Liver (tissue), 9 donors: ENCODE results near the gene RBM38. TPM values are rescaled to one million over a fixed set of nuclear protein-coding genes. Genes with fewer than 3 reads are reported as not detected.

Source experiments
- DNase-seq: peaks from one replicate; pipeline ENCODE4 v3.0.0-alpha.2; 2017; ENCODE audit warnings: low spot score
- H3K27ac ChIP-seq, 2 donors: one replicate each; pipeline ENCODE4 v1.7.0; 2013; ENCODE audit warnings: inconsistent platforms in 2 of 2, low read length in 2 of 2, control low read depth in 1 of 2, low read depth in 1 of 2, mild to moderate bottlenecking in 1 of 2
- H3K27me3 ChIP-seq, 4 donors: one replicate each; pipeline versions ENCODE4 v1.6.1 to v1.7.0; 2013; ENCODE audit warnings: low read length in 3 of 4, inconsistent platforms in 1 of 4, mild to moderate bottlenecking in 1 of 4, moderate library complexity in 1 of 4; ENCODE audit not compliant: control insufficient read depth in 4 of 4, insufficient read depth in 4 of 4
- H3K36me3 ChIP-seq, 4 donors: one replicate each; pipeline versions ENCODE4 v1.6.1 to v1.7.0; 2013; ENCODE audit warnings: low read length in 3 of 4, mild to moderate bottlenecking in 3 of 4, low read depth in 1 of 4, moderate library complexity in 1 of 4; ENCODE audit not compliant: control insufficient read depth in 4 of 4, insufficient read depth in 3 of 4
- H3K4me1 ChIP-seq, 4 donors: one replicate each; pipeline versions ENCODE4 v1.6.1 to v1.7.0; 2013; ENCODE audit warnings: low read length in 3 of 4, mild to moderate bottlenecking in 3 of 4, moderate library complexity in 1 of 4; ENCODE audit not compliant: control insufficient read depth in 4 of 4, insufficient read depth in 4 of 4
- H3K4me3 ChIP-seq, 3 donors: one replicate each; pipeline versions ENCODE4 v1.6.1 to v1.7.0; 2013; ENCODE audit warnings: low read length in 3 of 3, control low read depth in 1 of 3, low read depth in 1 of 3, mild to moderate bottlenecking in 1 of 3
- H3K9ac ChIP-seq, 2 donors: one replicate each; pipeline ENCODE4 v1.7.0; 2013; ENCODE audit warnings: low read length in 2 of 2, mild to moderate bottlenecking in 2 of 2, moderate library complexity in 2 of 2, control low read depth in 1 of 2, low read depth in 1 of 2
- H3K9me3 ChIP-seq, 4 donors: one replicate each; pipeline versions ENCODE4 v1.6.1 to v1.7.0; 2013; ENCODE audit warnings: low read length in 3 of 4; ENCODE audit not compliant: control insufficient read depth in 4 of 4
- EGR1 ChIP-seq, 2 donors: IDR thresholded peaks; 2 replicates each; pipeline ENCODE4 v1.6.1; 2016 to 2018; ENCODE audit warnings: antibody characterized with exemption in 2 of 2, low read depth in 2 of 2
- FOXA1 ChIP-seq: IDR thresholded peaks from 2 replicates; pipeline ENCODE4 v1.6.1; 2016; ENCODE audit warnings: antibody characterized with exemption
- FOXA2 ChIP-seq: IDR thresholded peaks from 2 replicates; pipeline ENCODE4 v1.6.1; 2016; ENCODE audit warnings: antibody characterized with exemption
- HNF4A ChIP-seq, 2 donors: conservative IDR thresholded peaks; 2 replicates each; pipeline ENCODE4 v1.6.1; 2016; ENCODE audit warnings: antibody characterized with exemption in 2 of 2, mild to moderate bottlenecking in 2 of 2
- MAX ChIP-seq: IDR thresholded peaks from 2 replicates; pipeline ENCODE4 v1.6.1; 2016; ENCODE audit warnings: antibody characterized with exemption
- NR2F2 ChIP-seq: IDR thresholded peaks from 2 replicates; pipeline ENCODE4 v1.6.1; 2016; ENCODE audit warnings: antibody characterized with exemption
- SP1 ChIP-seq: IDR thresholded peaks from 2 replicates; pipeline ENCODE4 v1.6.1; 2018; ENCODE audit warnings: antibody characterized with exemption, mild to moderate bottlenecking
- YY1 ChIP-seq: IDR thresholded peaks from 2 replicates; pipeline ENCODE4 v1.6.1; 2016; ENCODE audit warnings: antibody characterized with exemption, mild to moderate bottlenecking
- WGBS: extraction: QIAGEN DNeasy Blood & Tissue Kit; methylation state at CpG from one replicate; pipeline ENCODE4 v1.1.7; 2013; 5-methylcytosine and 5-hydroxymethylcytosine counted together
- polyA plus RNA-seq, 2 donors: library from polyadenylated mRNA; stranded (reverse) in 1 of 2; unstranded in 1 of 2; fragments of 200-250 nt in 1 of 2; fragments of >200 nt in 1 of 2; fragmentation: Nextera tagmentation in 1 of 2; extraction: Ambion mirVana in 1 of 2; gene quantifications; one replicate each; pipeline versions ENCODE4 v1.2.1 to v1.2.3, GENCODE V29; 2013 to 2015
- total RNA-seq, 2 donors: library from RNA; depleted of rRNA; stranded (reverse); fragments of >200 nt; gene quantifications; one replicate each; pipeline ENCODE4 v1.2.3, GENCODE V29; 2014
- donor health status: healthy.
- donor health status: healthy.
- donor health status: healthy.
- donor health status: healthy.
- donor health status: healthy.

Gene RBM38
- total and polyA plus RNA-seq, 4 donors, result 1.4 to 258 (median 6.0) TPM

GRCh38 chr20:57397693-57398108 lies 6.5 kb downstream of the RBM38 start:
- H3K9ac ChIP-seq, result no peak overlapping the region
- H3K9me3 ChIP-seq, result no peaks in the 10 kb centered on the region
- peaks cover 1 to 20% (median 8%) of the 10 kb centered on the region in 4 donors for H3K4me1 ChIP-seq
- peaks cover 5 to 15% (median 8%) of the 10 kb centered on the region in 4 donors for H3K36me3 ChIP-seq
- H3K4me3 ChIP-seq, result no peak overlapping the region
- 73% methylated on average over 13 of the region's 13 CpGs for WGBS
- no peaks in the 10 kb centered on the region for H3K27me3 ChIP-seq
- TF ChIP-seq MAX (no peak), YY1 (no peak), FOXA2 (no peak)
- H3K27ac ChIP-seq, result peak overlapping the region in 1 of 2 donors; percentile 31
- no peak for DNase-seq

- H3K4me1 ChIP-seq, result peaks cover 0 to 20% (median 8%) of the 10 kb centered on the region in 4 donors
- no peak overlapping the region for H3K9ac ChIP-seq
- no peak for TF ChIP-seq YY1
- TF ChIP-seq MAX, result no peak
- no peak for DNase-seq
- peaks cover 5 to 15% (median 8%) of the 10 kb centered on the region in 4 donors for H3K36me3 ChIP-seq
- H3K27ac ChIP-seq, result peak overlapping the region in 1 of 2 donors; percentile 31
- H3K4me3 ChIP-seq, result no peak overlapping the region
- no peaks in the 10 kb centered on the region for H3K9me3 ChIP-seq
- 60% methylated on average over 27 of the region's 27 CpGs for WGBS
- no peaks in the 10 kb centered on the region for H3K27me3 ChIP-seq
Observed at GRCh38 chr20:57398231-57398821, 7.1 kb downstream of the RBM38 start.

GRCh38 chr20:57398901-57399535 lies 7.8 kb downstream of the RBM38 start:
- Histone ChIP-seq H3K36me3 (peaks cover 2 to 13% (median 8%) of the 10 kb centered on the region in 4 donors), H3K27ac (peak overlapping the region in 1 of 2 donors; percentile 30), H3K27me3 (no peaks in the 10 kb centered on the region), H3K9ac (no peak overlapping the region), H3K9me3 (no peaks in the 10 kb centered on the region), H3K4me3 (no peak overlapping the region), H3K4me1 (peaks cover 0 to 20% (median 8%) of the 10 kb centered on the region in 4 donors)
- DNase-seq, result no peak
- TF ChIP-seq SP1 (no peak), EGR1 (IDR thresholded peaks at IDR 0.05; ENCODE audit: low read depth in 2 of 2) (no peak), FOXA1 (no peak)
- WGBS, result 83% methylated on average over 13 of the region's 13 CpGs

GRCh38 chr20:57399587-57400155 lies 8.5 kb downstream of the RBM38 start:
- peaks cover 0 to 16% (median 7%) of the 10 kb centered on the region in 4 donors for H3K36me3 ChIP-seq
- H3K9ac ChIP-seq, result no peak overlapping the region
- TF ChIP-seq HNF4A (conservative IDR thresholded peaks at IDR 0.05) (no peak), NR2F2 (peak; percentile 23), FOXA1 (no peak)
- WGBS, result 48% methylated on average over 21 of the region's 21 CpGs
- H3K9me3 ChIP-seq, result no peaks in the 10 kb centered on the region
- H3K27ac ChIP-seq, result peak overlapping the region in 1 of 2 donors; percentile 3
- H3K27me3 ChIP-seq, result no peaks in the 10 kb centered on the region
- peaks cover 0 to 15% (median 8%) of the 10 kb centered on the region in 4 donors for H3K4me1 ChIP-seq
- H3K4me3 ChIP-seq, result no peak overlapping the region
- DNase-seq, result no peak
